ENCODE results near the gene KRT15.

KRT15 gene

DNA sequence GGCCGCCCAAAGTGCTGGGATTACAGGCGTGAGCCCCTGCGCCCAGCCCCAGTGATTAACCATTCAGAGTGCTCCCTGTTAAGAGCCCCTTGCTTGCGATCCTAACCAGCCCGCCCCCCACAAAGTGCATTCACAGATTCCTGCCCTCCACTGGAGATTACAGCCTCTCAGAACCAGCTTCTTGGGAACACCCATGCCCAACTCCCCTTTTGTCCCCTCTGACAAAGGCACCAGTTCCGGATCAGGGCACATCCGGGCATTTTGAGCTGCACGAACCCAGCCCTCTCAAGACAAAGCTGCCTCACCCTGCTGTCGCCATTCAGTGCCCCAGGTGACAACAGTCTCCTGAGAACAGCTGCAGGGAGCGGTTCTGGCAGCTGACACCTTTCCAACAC is 10.3 kb upstream of the KRT15 start:
- Mint-ChIP-seq H3K9me3 (no peaks in the 10 kb centered on the region), H3K27me3 (ENCODE audit: low read depth) (peaks cover 92% of the 10 kb centered on the region), H3K36me3 (ENCODE audit: low read depth) (peaks cover 7% of the 10 kb centered on the region), H3K4me1 (peaks cover 13% of the 10 kb centered on the region), H3K4me3 (peak overlapping the region; percentile 60 to 82 (median 81)), H3K27ac (peak overlapping the region; percentile 14 to 89 (median 65))
- TF ChIP-seq, protein P1, sequence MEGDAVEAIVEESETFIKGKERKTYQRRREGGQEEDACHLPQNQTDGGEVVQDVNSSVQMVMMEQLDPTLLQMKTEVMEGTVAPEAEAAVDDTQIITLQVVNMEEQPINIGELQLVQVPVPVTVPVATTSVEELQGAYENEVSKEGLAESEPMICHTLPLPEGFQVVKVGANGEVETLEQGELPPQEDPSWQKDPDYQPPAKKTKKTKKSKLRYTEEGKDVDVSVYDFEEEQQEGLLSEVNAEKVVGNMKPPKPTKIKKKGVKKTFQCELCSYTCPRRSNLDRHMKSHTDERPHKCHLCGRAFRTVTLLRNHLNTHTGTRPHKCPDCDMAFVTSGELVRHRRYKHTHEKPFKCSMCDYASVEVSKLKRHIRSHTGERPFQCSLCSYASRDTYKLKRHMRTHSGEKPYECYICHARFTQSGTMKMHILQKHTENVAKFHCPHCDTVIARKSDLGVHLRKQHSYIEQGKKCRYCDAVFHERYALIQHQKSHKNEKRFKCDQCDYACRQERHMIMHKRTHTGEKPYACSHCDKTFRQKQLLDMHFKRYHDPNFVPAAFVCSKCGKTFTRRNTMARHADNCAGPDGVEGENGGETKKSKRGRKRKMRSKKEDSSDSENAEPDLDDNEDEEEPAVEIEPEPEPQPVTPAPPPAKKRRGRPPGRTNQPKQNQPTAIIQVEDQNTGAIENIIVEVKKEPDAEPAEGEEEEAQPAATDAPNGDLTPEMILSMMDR (IDR thresholded peaks at IDR 0.05; ENCODE audit: unreplicated experiment in 3 of 3) = no peak

DNA sequence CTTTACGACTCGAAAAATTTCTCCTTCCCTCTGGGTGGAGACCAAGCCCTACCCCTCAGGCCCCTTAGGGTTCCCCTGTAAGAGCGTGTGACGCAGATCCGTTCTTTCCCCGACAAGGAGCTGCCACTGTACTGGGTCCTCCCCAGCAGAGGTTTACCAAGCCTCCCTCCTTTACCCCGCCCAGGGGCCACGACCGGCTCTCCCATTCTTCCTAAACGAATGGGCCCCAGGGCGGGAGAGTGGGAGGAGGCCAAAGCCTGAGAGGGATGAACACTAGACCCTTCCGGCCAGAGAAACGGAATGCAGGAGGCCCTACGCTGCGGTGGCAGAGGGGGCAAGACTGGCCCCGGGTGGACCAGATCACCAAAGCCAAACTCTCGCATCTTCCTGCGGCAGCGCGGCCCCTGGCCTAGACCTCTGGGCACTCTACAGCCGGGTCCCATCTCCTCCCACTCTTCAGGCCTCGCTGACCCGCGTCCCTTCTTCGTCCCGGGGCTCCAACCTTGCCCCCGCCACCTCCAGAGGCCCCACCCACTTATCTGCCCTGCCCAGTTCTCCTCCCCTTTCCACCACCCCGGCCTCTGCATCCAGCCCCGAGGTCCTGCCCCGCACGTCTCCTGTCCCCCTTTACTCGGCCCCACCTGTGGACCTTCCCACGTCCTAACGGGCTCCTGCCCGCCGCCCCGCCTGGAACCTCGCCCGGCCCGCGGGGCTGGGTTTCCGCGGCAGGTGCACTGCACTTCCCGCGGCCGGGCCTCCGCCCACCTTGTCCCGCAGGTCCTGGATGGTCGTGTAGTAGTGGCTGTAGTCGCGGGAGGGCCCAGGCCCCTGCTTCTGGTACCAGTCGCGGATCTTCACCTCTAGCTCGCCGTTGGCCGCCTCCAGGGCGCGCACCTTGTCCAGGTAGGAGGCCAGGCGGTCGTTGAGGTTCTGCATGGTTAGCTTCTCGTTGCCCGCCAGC is 8.7 kb upstream of the KRT15 start:
- H3K36me3 Mint-ChIP-seq (ENCODE audit: low read depth) = peaks cover 14% of the 10 kb centered on the region
- H3K9me3 Mint-ChIP-seq = no peaks in the 10 kb centered on the region
- peak overlapping the region; percentile 81 to 85 (median 82) for H3K4me3 Mint-ChIP-seq
- peaks cover 86% of the 10 kb centered on the region for H3K27me3 Mint-ChIP-seq (ENCODE audit: low read depth)
- TF ChIP-seq, protein P1 (IDR thresholded peaks at IDR 0.05; ENCODE audit: unreplicated experiment in 3 of 3) = no peak
- peak overlapping the region in 2 of 3 experiments; percentile 68 to 89 for H3K27ac Mint-ChIP-seq
- peaks cover 22% of the 10 kb centered on the region for H3K4me1 Mint-ChIP-seq

- Mint-ChIP-seq H3K36me3 (ENCODE audit: low read depth) (peaks cover 14% of the 10 kb centered on the region), H3K9me3 (no peaks in the 10 kb centered on the region), H3K4me3 (no peak overlapping the region), H3K27ac (no peak overlapping the region), H3K27me3 (ENCODE audit: low read depth) (peaks cover 72% of the 10 kb centered on the region), H3K4me1 (peaks cover 28% of the 10 kb centered on the region)
- TF ChIP-seq, protein P1 (IDR thresholded peaks at IDR 0.05; ENCODE audit: unreplicated experiment in 3 of 3) = no peak
Measured at GRCh38 chr17:41524261-41524660, 5.6 kb upstream of the KRT15 start.

GRCh38 chr17:41523787-41524186 is 5.1 kb upstream of the KRT15 start:
- Mint-ChIP-seq H3K4me1 (peaks cover 28% of the 10 kb centered on the region), H3K36me3 (ENCODE audit: low read depth) (peaks cover 14% of the 10 kb centered on the region), H3K27me3 (ENCODE audit: low read depth) (peaks cover 71% of the 10 kb centered on the region), H3K9me3 (no peaks in the 10 kb centered on the region), H3K4me3 (no peak overlapping the region), H3K27ac (peak overlapping the region in 1 of 3 experiments; percentile 37)
- TF ChIP-seq, protein P1 (IDR thresholded peaks at IDR 0.05; ENCODE audit: unreplicated experiment in 3 of 3) = no peak

DNA sequence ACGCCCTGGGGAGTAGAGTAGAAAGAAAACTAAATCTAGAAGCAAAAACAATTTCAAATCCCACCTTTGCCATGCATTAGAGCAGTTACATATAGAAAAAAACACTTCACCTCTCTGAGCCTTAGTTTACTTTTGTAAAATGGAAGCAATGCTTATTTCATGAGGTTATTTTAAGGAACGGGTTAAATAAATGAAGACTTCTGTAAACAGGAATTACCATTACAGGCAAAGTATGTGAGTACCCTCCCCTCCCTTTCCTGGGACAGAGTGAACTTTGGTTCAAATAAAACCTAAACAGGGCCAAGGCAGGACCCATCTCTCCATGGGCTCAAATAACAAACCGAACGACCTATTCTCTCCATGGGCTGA is 4.5 kb upstream of the KRT15 start:
- no peak overlapping the region for H3K4me3 Mint-ChIP-seq
- H3K4me1 Mint-ChIP-seq = peaks cover 28% of the 10 kb centered on the region
- TF ChIP-seq, protein P1 (IDR thresholded peaks at IDR 0.05; ENCODE audit: unreplicated experiment in 3 of 3) = no peak
- no peaks in the 10 kb centered on the region for H3K9me3 Mint-ChIP-seq
- peaks cover 66% of the 10 kb centered on the region for H3K27me3 Mint-ChIP-seq (ENCODE audit: low read depth)
- peak overlapping the region in 1 of 3 experiments; percentile 3 for H3K27ac Mint-ChIP-seq
- H3K36me3 Mint-ChIP-seq (ENCODE audit: low read depth) = peaks cover 14% of the 10 kb centered on the region
